ENCODE measurements around the gene RPH3AL.
"Not testable (repeated sequence)": the region's sequence is repeated elsewhere in the genome, so short reads cannot be mapped to it uniquely, and the experiment has no call there.

- not testable (repeated sequence) for TF ChIP-seq CTCF (IDR thresholded peaks at IDR 0.05); ZFX (IDR thresholded peaks at IDR 0.05; ENCODE audit: borderline replicate concordance)
These were observed 80.5 kb downstream of the RPH3AL start for GRCh38 chr17:271928-272623.

Measured in 22Rv1 (cell line).